K562 (cell line): Measurements from ENCODE around the gene NKAPL. TPM values are rescaled to one million over a fixed set of nuclear protein-coding genes. Genes with fewer than 3 reads are reported as not detected.

ENCODE experiments used
- BHLHE40 ChIP-seq: IDR thresholded peaks from 2 replicates; pipeline ENCODE4 v1.6.1; 2011; ENCODE audit warnings: low read length, improper control_type of control experiment
- CBFB ChIP-seq: sonication (generic); formaldehyde crosslinking; IDR thresholded peaks from 2 replicates; pipeline ENCODE4 v1.4.0; 2020; ENCODE audit warnings: mild to moderate bottlenecking, missing genetic modification reagents
- CC2D1A ChIP-seq: fragments of 450-650 bp; IDR thresholded peaks from 2 replicates; pipeline ENCODE4 v1.6.1; 2017; ENCODE audit warnings: mild to moderate bottlenecking
- COPS2 ChIP-seq: fragments of 450-650 bp; conservative IDR thresholded peaks from 2 replicates; pipeline ENCODE4 v1.6.1; 2016; ENCODE audit warnings: mild to moderate bottlenecking, moderate library complexity
- EZH2 ChIP-seq: IDR thresholded peaks from 2 replicates; pipeline ENCODE4 v1.6.1; 2012; ENCODE audit warnings: low read depth, mild to moderate bottlenecking, inconsistent platforms, low read length, borderline replicate concordance
- HMGN3 ChIP-seq: IDR thresholded peaks from 2 replicates; pipeline ENCODE4 v1.6.1; 2011; ENCODE audit warnings: borderline replicate concordance, low read depth, mild to moderate bottlenecking, mixed read lengths, low read length; ENCODE audit not compliant: insufficient read length; ENCODE audit errors: extremely low read depth
- NR0B1 ChIP-seq: fragments of 450-650 bp; IDR thresholded peaks from one replicate; pipeline ENCODE4 v1.6.1; 2018; ENCODE audit warnings: mild to moderate bottlenecking, moderate library complexity; ENCODE audit not compliant: partially characterized antibody
- NR1H2 ChIP-seq: sonication (generic); formaldehyde crosslinking; IDR thresholded peaks from 2 replicates; pipeline ENCODE4 v1.4.0; 2020; ENCODE audit warnings: mild to moderate bottlenecking, missing genetic modification reagents
- POLR2A ChIP-seq: fragments of 450-650 bp; conservative IDR thresholded peaks from 2 replicates; pipeline ENCODE4 v1.6.1; 2016
- SMAD2 ChIP-seq: fragments of 150-350 bp; IDR thresholded peaks from 2 replicates; pipeline ENCODE4 v1.6.1; 2014; ENCODE audit warnings: low read depth, mild to moderate bottlenecking, low read length
- STAG1 ChIP-seq: sonication (generic); formaldehyde crosslinking; IDR thresholded peaks from 2 replicates; pipeline ENCODE4 v1.5.0; 2020; ENCODE audit warnings: missing genetic modification reagents, borderline replicate concordance
- ZC3H4 ChIP-seq: sonication (generic); formaldehyde crosslinking; IDR thresholded peaks from 2 replicates; pipeline ENCODE4 v1.9.0; 2021; ENCODE audit warnings: missing genetic modification reagents, borderline replicate concordance
- ZEB2 ChIP-seq: fragments of 450-650 bp; IDR thresholded peaks from 2 replicates; pipeline ENCODE4 v1.6.1; 2016
- ZHX1 ChIP-seq: fragments of 150-350 bp; conservative IDR thresholded peaks from 2 replicates; pipeline ENCODE4 v1.6.1; 2014; ENCODE audit warnings: low read length
- polyA plus RNA-seq, 8 experiments: library from polyadenylated mRNA; depleted of rRNA in 4 of 8; stranded (reverse) in 5 of 8; unstranded in 3 of 8; fragments of >200 nt; fragmentation: Nextera tagmentation in 2 of 8; fragmentation: Illumina TruSeq in 1 of 8; extraction: Ambion mirVana in 2 of 8; extraction: Trizol in 1 of 8; gene quantifications; 2 replicates each; pipeline versions ENCODE4 v1.2.1 to v1.2.3, GENCODE V29; 2011 to 2014; ENCODE audit warnings: inconsistent platforms in 1 of 8, missing spikeins in 1 of 8
- total RNA-seq, 7 experiments: library from RNA; depleted of rRNA in 6 of 7; stranded (reverse); fragments of >200 nt in 6 of 7; fragmentation: Illumina TruSeq in 2 of 7; extraction: Trizol in 2 of 7; gene quantifications; 2 replicates each; pipeline versions ENCODE4 v1.2.1 to v1.2.3, GENCODE V29; 2011 to 2021; ENCODE audit warnings: low replicate concordance in 1 of 7
- TF ChIP-seq, protein P1 (sequence below): fragments of 450-650 bp; formaldehyde crosslinking; IDR thresholded peaks from 2 replicates; pipeline ENCODE4 v1.4.0; 2020; ENCODE audit warnings: mild to moderate bottlenecking, moderate library complexity
- TF ChIP-seq, protein P2 (sequence below): IDR thresholded peaks from 2 replicates; pipeline ENCODE4 v1.6.1; 2011; ENCODE audit warnings: borderline replicate concordance, low read depth, mild to moderate bottlenecking, moderate library complexity, low read length; ENCODE audit not compliant: insufficient read depth, poor library complexity, severe bottlenecking
- TF ChIP-seq, protein P3 (sequence below): fragments of 250-450 bp; sonication (Bioruptor Pico); IDR thresholded peaks from 2 replicates; pipeline ENCODE4 v1.5.0; 2021; ENCODE audit warnings: mild to moderate bottlenecking, moderate library complexity

The NKAPL gene
- total and polyA plus RNA-seq, 9 of the 15 experiments (the other 6 are each of a cell fraction or from before 2014, with no cell fraction given): not detected

GRCh38 chr6:28281288-28282064 lies 22.4 kb downstream of the NKAPL start, which contains the start of gene PGBD1 (continued):
- TF ChIP-seq ZC3H4 (CRISPR knock-in tag) (no peak), ZEB2 (no peak), COPS2 (no peak), CC2D1A (no peak), ZHX1 (no peak), EZH2 (no peak), NR0B1 (no peak), CBFB (CRISPR knock-in tag) (no peak), SMAD2 (no peak), POLR2A (peak; percentile 82), BHLHE40 (peak; percentile 19; the same call in 1 of the 2 replicates), NR1H2 (no peak), HMGN3 (peak; percentile 70), STAG1 (CRISPR knock-in tag) (no peak)
- TF ChIP-seq, protein P1, sequence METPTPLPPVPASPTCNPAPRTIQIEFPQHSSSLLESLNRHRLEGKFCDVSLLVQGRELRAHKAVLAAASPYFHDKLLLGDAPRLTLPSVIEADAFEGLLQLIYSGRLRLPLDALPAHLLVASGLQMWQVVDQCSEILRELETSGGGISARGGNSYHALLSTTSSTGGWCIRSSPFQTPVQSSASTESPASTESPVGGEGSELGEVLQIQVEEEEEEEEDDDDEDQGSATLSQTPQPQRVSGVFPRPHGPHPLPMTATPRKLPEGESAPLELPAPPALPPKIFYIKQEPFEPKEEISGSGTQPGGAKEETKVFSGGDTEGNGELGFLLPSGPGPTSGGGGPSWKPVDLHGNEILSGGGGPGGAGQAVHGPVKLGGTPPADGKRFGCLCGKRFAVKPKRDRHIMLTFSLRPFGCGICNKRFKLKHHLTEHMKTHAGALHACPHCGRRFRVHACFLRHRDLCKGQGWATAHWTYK (CRISPR knock-in tag): no peak
- TF ChIP-seq, protein P2, sequence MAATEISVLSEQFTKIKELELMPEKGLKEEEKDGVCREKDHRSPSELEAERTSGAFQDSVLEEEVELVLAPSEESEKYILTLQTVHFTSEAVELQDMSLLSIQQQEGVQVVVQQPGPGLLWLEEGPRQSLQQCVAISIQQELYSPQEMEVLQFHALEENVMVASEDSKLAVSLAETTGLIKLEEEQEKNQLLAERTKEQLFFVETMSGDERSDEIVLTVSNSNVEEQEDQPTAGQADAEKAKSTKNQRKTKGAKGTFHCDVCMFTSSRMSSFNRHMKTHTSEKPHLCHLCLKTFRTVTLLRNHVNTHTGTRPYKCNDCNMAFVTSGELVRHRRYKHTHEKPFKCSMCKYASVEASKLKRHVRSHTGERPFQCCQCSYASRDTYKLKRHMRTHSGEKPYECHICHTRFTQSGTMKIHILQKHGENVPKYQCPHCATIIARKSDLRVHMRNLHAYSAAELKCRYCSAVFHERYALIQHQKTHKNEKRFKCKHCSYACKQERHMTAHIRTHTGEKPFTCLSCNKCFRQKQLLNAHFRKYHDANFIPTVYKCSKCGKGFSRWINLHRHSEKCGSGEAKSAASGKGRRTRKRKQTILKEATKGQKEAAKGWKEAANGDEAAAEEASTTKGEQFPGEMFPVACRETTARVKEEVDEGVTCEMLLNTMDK: peak; percentile 29
- TF ChIP-seq, protein P3, sequence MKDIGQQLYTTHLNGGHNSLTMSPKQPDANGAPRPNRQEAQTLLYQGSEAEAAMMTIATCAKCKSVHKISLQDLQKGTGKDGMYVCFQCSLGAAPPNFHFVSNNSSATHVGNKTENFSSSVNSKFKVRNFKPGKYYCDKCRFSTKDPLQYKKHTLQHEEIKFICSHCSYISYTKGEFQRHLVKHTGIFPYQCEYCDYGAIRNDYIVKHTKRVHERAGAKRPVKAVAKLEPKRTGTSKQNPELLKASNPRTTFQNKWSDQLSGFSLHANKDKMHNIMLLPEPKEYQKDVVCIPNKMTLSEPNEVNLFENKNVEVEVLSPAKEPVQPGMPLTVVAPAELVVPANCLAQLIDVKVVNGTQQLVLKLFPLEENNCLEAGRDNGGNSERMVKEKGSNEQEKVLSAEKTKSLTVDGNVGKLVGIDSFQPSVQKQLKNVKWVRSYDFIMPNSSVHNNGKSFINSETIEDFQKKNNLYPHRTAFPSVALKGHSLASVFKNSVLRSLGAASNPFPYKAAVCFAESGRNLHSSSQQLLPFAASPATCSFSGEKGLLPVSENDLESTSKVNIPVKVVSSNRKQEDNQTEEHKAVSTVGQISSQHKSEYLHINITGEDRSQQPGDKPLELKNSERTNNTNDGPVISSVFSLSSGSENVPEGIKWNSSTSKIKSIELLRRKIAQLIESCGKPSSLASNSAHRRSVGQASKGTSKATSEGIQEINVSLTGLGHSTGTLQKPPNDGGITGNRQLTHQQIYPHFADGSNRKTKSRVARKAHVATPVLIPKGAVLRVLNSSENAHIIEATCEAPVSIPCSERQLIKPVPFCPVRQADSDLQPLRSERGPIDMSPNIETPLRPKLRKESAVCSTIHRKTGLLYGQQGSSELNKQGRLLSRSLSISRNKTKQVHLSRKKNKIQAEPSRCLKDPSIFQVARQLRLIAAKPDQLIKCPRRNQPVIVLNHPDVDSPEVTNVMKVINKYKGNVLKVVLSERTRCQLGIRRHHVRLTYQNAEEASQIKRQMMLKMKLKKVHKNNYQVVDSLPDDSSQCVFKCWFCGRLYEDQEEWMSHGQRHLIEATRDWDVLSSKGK (CRISPR knock-in tag): no peak
